Caco-2 (cell line): ENCODE data around the gene SAMD4A. TPM values are rescaled to one million over a fixed set of nuclear protein-coding genes. Genes with fewer than 3 reads are reported as not detected.

Source experiments
- BruUV-seq: library from RNA; stranded (reverse); fragments of 400-500 nt; replicated peaks from 2 replicates; lab custom pipeline; 2021; lab: Mats Ljungman, UMichigan
- CTCF ChIA-PET: fragments of 300-600 bp; sonication (Branson Sonifier 250); formaldehyde crosslinking; loops from one replicate; lab custom pipeline; 2022; ENCODE audit warnings: antibody characterized with exemption; lab: Charles Lee
- POLR2A ChIA-PET: fragments of 300-600 bp; sonication (Branson Sonifier 250); formaldehyde crosslinking; loops from one replicate; lab custom pipeline; 2022; ENCODE audit warnings: antibody characterized with exemption; lab: Charles Lee
- DNase-seq, 2 experiments: peaks; one replicate each; pipeline versions ENCODE4 v3.0.0 to v3.0.0-alpha.2; 2020 to 2022
- H3K27me3 ChIP-seq: replicated peaks from 2 replicates; pipeline ENCODE4 v1.6.0; 2011; ENCODE audit warnings: low read length; ENCODE audit not compliant: control insufficient read depth, insufficient read depth
- H3K36me3 ChIP-seq: 2 replicates; pipeline ENCODE4 v1.5.1; 2011; ENCODE audit warnings: low read length; ENCODE audit not compliant: control insufficient read depth, insufficient read depth
- H3K4me1 ChIP-seq: fragments of 250-450 bp; sonication (Bioruptor Pico); 2 replicates; pipeline ENCODE4 v1.5.1; 2020; ENCODE audit warnings: mild to moderate bottlenecking
- H3K4me3 ChIP-seq: 2 replicates; pipeline ENCODE4 v1.5.1; 2011; ENCODE audit warnings: low read depth, mild to moderate bottlenecking, control low read depth, low read length
- H3K9me3 ChIP-seq: fragments of 250-450 bp; sonication (Bioruptor Pico); 2 replicates; pipeline ENCODE4 v1.5.1; 2020; ENCODE audit warnings: mild to moderate bottlenecking, moderate library complexity
- H3K27ac Mint-ChIP-seq: one replicate; pipeline ENCODE4 v1.8.0; 2022; ENCODE audit warnings: mixed read lengths; ENCODE audit not compliant: unreplicated experiment
- H3K27me3 Mint-ChIP-seq: one replicate; pipeline ENCODE4 v1.8.0; 2022; ENCODE audit warnings: mixed read lengths; ENCODE audit not compliant: insufficient read depth, unreplicated experiment
- H3K36me3 Mint-ChIP-seq: one replicate; pipeline ENCODE4 v1.8.0; 2022; ENCODE audit warnings: mild to moderate bottlenecking, mixed read lengths; ENCODE audit not compliant: insufficient read depth, unreplicated experiment
- H3K4me1 Mint-ChIP-seq: one replicate; pipeline ENCODE4 v1.8.0; 2022; ENCODE audit warnings: low read depth, mixed read lengths; ENCODE audit not compliant: unreplicated experiment
- H3K4me3 Mint-ChIP-seq: one replicate; pipeline ENCODE4 v1.8.0; 2022; ENCODE audit warnings: mild to moderate bottlenecking, moderate library complexity, mixed read lengths; ENCODE audit not compliant: unreplicated experiment
- H3K9me3 Mint-ChIP-seq: one replicate; pipeline ENCODE4 v1.8.0; 2022; ENCODE audit warnings: mixed read lengths; ENCODE audit not compliant: unreplicated experiment
- CTCF ChIP-seq, 2 experiments: fragments of 200-600 bp in 1 of 2; IDR thresholded peaks; 1 replicate in 1 of 2; 2 replicates in 1 of 2; pipeline versions ENCODE4 v1.5.1 to v1.8.0; 2011 to 2022; ENCODE audit warnings: antibody characterized with exemption in 1 of 2, control low read depth in 1 of 2, inconsistent platforms in 1 of 2, low read depth in 1 of 2, low read length in 1 of 2, mild to moderate bottlenecking in 1 of 2, moderate library complexity in 1 of 2; ENCODE audit not compliant: insufficient read depth in 1 of 2, severe bottlenecking in 1 of 2, unreplicated experiment in 1 of 2
- intact Hi-C: fragments of 100-400 bp; cut with micrococcal nuclease; formaldehyde crosslinking; loops from one replicate; pipeline ENCODE4 v1.10.0; 2022; ENCODE audit not compliant: unreplicated experiment
- total RNA-seq: library from RNA; stranded (reverse); gene quantifications from 2 replicates; pipeline ENCODE4 v1.2.3, GENCODE V29; 2022

Gene SAMD4A
- total RNA-seq, 1 experiment from 2014 or later = 60.8 TPM

- Mint-ChIP-seq H3K4me1 (no peaks in the 10 kb centered on the region), H3K4me3 (no peak overlapping the region), H3K9me3 (no peaks in the 10 kb centered on the region), H3K27me3 (peaks cover 3% of the 10 kb centered on the region), H3K36me3 (no peaks in the 10 kb centered on the region), H3K27ac (no peak overlapping the region)
- Histone ChIP-seq H3K4me1 (no peaks in the 10 kb centered on the region), H3K4me3 (no peak overlapping the region), H3K36me3 (no peaks in the 10 kb centered on the region), H3K27me3 (no peaks in the 10 kb centered on the region), H3K9me3 (no peaks in the 10 kb centered on the region)
- no peak for TF ChIP-seq CTCF (IDR thresholded peaks at IDR 0.05; ENCODE audit: insufficient read depth in 1 of 2, low read depth in 1 of 2, low read length in 1 of 2, severe bottlenecking in 1 of 2, unreplicated experiment in 1 of 2)
- no peak for DNase-seq
- ChIA-PET POLR2A (no interaction called here), CTCF (no interaction called here)
- intact Hi-C loops = no loop called here
- BruUV-seq = no TSS peak
These were observed 245.7 kb downstream of the SAMD4A start for GRCh38 chr14:54812617-54813016.

DNA sequence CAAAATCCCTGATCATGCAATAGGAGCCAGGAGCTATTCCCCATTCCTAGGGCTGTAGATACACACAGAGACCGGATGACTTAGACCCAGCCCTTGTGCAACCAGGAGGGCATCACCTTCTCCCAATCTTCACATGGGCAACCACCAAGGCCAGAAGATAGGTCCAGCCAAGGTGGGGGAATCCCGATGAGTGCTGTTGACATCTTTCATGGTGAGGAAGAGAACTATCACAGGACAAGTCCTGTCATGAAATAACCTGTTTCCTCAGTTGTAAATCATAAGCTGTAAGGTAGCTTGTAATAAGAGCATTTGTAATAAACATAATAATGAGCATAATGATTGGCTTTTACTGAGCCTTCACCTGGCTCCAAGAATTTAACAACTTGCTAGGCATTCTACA is 246.2 kb downstream of the SAMD4A start:
- no peak overlapping the region for H3K4me3 ChIP-seq
- no peaks in the 10 kb centered on the region for H3K36me3 ChIP-seq
- TF ChIP-seq CTCF (IDR thresholded peaks at IDR 0.05; ENCODE audit: insufficient read depth in 1 of 2, low read depth in 1 of 2, low read length in 1 of 2, severe bottlenecking in 1 of 2, unreplicated experiment in 1 of 2) = no peak
- H3K4me1 ChIP-seq = no peaks in the 10 kb centered on the region
- H3K36me3 Mint-ChIP-seq = no peaks in the 10 kb centered on the region
- H3K27me3 ChIP-seq = no peaks in the 10 kb centered on the region
- DNase-seq = no peak
- intact Hi-C loops = no loop called here
- no peak overlapping the region for H3K27ac Mint-ChIP-seq
- no peaks in the 10 kb centered on the region for H3K4me1 Mint-ChIP-seq
- ChIA-PET CTCF (no interaction called here), POLR2A (no interaction called here)
- no TSS peak for BruUV-seq
- H3K27me3 Mint-ChIP-seq = peaks cover 3% of the 10 kb centered on the region
- H3K9me3 ChIP-seq = no peaks in the 10 kb centered on the region
- no peak overlapping the region for H3K4me3 Mint-ChIP-seq
- no peaks in the 10 kb centered on the region for H3K9me3 Mint-ChIP-seq

DNA sequence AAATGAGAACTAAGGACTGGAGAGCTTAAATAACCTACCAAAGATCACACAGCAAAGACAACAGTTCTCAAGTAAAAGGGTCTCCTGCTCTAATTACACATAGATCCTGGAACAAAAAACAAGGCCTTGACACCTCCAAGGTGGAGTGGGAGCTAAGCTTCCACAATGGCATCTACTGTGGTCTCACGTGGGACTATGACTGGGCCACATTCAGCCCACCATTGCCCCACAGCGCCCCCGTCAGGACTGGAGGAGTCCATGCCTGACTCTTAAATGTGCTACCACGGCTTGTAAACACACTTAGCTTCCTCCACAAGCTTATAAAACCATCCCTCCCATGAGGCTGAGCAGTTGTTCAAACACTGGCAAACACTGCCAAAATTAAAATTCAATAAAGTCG is 247.1 kb downstream of the SAMD4A start:
- Mint-ChIP-seq H3K27me3 (peaks cover 3% of the 10 kb centered on the region), H3K9me3 (no peaks in the 10 kb centered on the region), H3K36me3 (no peaks in the 10 kb centered on the region), H3K4me3 (no peak overlapping the region), H3K4me1 (no peaks in the 10 kb centered on the region), H3K27ac (no peak overlapping the region)
- Histone ChIP-seq H3K36me3 (no peaks in the 10 kb centered on the region), H3K4me3 (no peak overlapping the region), H3K27me3 (no peaks in the 10 kb centered on the region), H3K9me3 (no peaks in the 10 kb centered on the region), H3K4me1 (no peaks in the 10 kb centered on the region)
- ChIA-PET POLR2A (no interaction called here), CTCF (no interaction called here)
- intact Hi-C loops = no loop called here
- no peak for TF ChIP-seq CTCF (IDR thresholded peaks at IDR 0.05; ENCODE audit: insufficient read depth in 1 of 2, low read depth in 1 of 2, low read length in 1 of 2, severe bottlenecking in 1 of 2, unreplicated experiment in 1 of 2)
- BruUV-seq = no TSS peak
- DNase-seq = peak in 1 of 2 experiments; percentile 58
